HG03060 (cell line): ENCODE data around the gene PCBD1.

Source experiments
- ATAC-seq: cut with Tn5 transposase; IDR thresholded peaks from one replicate; pipeline ENCODE4 v1.9.1; 2021; ENCODE audit warnings: low read depth, moderate number of reproducible peaks; ENCODE audit not compliant: unreplicated experiment

The PCBD1 gene

DNA sequence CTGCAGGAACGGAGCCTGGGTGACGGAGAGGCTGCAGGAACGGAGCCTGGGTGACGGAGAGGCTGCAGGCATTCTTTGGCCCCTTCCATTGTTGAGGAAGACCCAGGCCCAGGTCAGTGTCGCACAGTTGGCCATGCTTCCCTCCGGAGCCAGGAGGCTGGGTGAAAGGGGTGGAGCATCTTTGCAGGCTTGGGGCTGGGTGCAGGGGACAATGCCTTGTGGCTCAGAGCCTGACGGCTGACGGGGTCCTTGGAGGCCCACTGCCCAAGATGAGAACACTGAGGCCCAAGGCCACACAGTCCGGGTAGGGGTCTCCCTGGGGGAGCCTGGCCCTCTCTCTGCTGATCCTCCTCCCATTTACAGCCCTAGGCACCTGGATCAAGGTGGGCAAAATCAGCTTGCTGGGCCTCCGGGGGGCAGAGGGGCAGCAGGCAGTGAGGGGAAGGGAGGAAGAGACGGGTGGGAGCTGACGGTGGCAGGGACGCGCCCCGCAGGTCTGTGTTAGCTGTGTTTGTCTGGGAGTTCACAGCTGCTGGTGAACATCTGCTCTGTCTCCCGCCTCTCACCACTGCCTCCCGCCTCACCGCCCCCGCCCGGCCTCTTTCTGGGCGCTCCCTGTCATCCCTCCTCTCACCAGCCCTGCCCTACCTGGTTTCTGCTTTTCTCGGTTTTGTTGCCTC, 30.6 kb upstream of the PCBD1 start:
- no peak for ATAC-seq

DNA sequence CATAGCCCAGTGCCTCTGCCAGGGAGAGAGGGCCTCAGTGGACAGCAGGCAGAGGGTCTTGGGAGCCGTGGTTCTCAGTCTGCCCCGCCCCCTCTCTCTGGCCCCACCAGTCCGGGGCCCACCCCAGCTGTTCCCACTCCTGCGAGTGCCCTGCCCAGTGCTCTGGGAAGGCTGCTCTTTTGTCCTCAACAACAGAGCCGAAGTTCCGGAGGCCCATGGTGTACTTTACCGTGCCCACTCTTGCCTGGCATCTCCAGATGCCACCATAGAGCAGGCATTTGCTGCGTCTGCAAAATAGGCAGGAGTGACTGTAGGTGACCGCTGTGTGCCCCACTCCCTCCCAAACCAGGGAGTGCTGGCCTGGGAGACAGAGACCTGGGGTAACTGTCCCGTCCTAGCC, 29.3 kb upstream of the PCBD1 start:
- ATAC-seq = no peak

DNA sequence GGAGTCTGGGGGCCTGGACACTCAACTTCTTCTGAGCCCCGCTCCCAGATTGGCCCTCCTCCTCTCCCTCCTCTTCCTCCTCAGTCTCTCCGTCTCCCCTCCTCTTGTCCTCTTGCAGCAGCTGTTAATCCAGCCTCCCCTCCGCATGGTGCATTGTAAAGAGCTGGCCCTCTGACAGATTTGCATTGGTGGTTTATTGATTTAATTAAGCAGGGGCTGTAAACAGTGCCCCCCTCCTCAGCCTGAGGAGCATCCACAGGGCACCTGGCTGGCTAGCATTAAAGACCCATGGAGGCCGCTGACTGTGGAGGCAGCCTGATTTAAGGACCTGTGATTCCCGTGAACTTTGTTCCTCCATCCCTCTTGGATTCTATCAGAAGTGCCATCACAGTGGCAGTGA, 28.9 kb upstream of the PCBD1 start:
- no peak for ATAC-seq

DNA sequence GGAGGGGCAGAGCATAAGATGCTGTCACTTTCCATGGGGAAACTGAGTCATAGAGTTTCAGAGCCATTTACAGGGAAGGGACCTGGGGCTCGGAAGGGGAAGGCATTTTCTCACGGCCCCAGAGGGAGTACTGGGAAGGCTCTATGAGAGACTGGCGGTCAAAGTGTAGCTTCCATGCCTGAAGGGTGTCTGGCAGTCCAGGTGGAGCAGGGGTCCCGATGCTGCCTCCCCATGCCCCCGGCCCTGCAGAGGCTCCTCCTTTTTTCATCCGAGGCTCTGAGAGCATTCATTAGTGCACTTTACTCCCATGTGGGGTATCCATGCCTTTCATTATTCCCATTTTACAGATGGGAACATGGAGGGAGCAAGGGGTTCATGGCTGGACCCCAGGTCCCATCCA, 27.9 kb upstream of the PCBD1 start:
- no peak for ATAC-seq

DNA sequence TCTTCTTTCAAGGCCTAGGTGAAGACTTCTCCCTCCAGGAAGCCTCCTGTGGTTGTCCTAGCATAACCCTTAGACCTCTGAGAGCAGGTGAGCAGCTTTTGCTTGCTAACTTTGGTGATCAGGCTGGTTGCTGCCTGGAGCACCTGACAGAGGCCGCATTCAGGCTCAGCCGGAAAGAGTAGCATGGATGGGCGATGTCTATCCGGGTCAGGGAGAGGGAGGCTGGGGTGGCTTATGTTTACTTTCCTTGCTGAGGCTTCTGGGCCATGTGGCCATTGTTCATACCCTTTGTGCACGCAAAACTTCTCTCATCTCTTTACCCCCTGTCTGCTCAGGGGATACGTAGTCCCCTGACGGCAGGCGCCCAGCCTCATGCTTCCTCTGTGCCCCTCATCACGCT, 27.4 kb upstream of the PCBD1 start:
- no peak for ATAC-seq

DNA sequence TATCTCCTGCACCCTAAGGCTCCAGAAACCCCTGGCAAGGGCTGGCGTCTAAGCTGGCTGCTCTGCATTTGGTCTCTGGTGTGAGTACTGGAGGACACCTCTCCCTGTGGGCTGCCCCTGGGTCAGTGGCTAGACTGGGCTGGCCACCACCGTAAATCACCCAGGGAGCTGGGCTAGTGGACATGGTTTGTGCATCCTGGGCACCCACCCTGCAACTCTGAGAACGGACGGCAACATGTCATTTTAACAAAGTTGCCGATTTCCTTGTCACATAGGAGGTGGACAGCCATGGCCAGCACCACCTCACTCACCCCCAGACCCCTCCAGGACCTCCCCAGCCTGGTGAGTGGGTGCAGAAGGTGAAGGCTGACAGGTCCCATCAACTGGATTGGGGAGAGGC, 26.8 kb upstream of the PCBD1 start:
- ATAC-seq = no peak

DNA sequence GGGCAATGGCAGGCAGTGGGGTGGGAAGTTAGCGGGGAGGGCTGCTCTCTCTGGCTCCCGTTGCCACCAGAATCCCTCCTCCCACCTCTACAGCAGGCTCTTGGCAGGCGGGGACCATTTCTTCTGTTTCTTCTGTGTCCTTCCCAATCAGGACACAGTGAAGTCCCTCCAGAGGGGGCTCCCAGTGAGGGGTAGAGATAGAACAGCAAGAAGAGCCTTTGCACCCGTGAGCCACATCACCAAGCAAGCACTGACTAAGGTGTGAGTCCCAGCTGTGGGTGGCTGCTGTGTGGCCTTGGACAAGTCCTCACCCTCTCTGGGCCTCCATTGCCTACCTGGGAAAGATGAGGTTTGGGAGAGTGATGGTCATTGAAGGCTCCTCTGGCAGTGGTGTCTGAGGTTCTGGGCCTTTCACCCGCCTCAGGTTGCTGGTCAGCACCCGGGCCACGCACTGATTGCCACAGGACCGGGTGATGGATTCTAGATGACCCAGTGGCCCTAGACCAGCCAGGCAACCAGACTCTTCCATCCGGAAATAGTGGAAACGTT, 26.0 kb upstream of the PCBD1 start:
- ATAC-seq = no peak

DNA sequence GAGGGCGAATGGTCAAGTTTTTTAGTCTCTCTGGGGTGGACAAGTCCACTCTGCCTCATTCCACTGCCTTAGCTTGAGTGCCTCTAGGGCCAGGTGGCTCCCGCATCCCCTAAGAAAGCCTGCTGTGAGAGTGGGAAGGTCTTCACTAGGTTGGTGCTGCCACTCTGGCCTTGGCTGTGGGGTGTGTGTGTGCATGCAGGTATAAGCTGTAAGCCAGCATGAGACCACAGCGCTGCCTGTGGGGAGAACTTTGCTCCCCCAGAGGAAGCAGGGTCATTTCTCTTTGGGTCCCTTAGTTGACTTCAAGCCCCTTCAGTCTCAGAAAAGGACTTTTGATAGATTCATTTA, 25.5 kb upstream of the PCBD1 start:
- ATAC-seq = no peak

DNA sequence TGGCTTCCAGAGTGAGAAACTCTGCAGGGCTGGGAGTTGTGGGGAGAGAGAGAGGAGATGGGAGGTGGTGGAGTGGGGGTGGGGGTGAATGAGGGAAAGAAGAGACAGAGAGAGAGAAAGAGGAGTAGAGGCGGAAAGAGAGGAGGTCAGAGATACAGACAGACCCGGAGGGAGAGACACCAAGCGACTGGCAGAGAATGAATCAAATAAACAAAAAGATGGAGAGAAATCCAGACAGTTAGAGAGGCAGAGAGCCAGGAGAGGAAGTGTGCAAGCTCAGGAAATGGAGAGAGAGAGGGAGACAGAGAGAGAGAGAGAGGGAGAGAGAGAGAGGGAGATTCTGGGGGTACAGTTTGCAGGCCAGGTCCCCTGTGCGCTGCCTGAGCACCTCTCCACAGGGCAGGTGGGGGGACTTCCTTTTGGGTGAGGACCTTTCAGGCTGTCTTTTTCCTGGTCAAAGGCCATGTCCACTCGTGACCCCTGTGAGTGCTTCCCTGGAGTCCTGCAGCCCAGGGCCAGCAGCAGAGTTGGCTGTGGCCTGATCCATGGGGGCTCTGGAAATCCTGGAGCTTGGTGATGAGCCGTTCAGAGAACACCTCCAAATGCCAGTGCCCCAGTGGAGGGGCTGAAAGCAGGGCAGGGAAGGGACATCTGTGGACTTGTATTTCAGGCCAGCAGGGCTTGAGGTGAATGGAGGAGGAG, 25.0 kb upstream of the PCBD1 start:
- no peak for ATAC-seq

DNA sequence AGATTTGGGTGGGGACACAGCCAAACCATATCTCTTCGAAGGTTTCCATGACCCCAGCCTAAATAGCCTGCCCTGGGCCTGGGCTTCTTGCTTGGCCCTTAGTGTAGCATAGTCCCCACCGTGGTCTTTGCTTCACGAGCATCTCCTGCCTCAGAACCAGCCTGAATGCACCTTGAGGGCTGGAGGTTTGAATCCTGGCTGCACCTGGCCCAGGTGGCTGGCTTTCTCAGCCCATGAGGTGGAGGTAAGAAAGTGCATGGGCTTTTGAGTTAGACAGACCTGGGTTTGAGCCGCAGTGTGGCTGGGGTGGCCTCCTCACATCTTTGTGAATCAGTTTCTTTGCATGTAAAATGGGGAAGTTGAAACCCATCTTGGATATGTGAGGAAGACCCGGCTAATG, 24.2 kb upstream of the PCBD1 start:
- ATAC-seq = no peak

DNA sequence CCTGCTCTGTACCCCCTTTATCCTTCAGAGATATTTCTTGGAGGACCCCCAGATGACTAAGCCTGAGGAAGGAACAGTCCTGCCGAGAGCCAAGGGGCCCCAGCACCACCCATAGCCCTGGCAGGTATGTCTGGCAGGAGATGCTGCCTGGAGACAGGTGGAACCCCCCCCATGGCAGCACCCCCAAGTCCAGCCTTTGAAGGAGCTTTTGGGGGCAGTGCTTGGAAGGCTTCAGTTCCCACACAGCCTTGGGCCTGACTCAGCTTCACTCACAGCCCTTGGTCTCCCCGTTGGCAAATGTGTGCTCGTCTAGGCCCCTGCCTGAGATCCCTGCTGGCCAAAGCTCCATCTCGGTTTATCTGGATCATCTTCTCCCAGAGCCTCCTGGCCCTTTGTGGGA, 23.0 kb upstream of the PCBD1 start:
- no peak for ATAC-seq

DNA sequence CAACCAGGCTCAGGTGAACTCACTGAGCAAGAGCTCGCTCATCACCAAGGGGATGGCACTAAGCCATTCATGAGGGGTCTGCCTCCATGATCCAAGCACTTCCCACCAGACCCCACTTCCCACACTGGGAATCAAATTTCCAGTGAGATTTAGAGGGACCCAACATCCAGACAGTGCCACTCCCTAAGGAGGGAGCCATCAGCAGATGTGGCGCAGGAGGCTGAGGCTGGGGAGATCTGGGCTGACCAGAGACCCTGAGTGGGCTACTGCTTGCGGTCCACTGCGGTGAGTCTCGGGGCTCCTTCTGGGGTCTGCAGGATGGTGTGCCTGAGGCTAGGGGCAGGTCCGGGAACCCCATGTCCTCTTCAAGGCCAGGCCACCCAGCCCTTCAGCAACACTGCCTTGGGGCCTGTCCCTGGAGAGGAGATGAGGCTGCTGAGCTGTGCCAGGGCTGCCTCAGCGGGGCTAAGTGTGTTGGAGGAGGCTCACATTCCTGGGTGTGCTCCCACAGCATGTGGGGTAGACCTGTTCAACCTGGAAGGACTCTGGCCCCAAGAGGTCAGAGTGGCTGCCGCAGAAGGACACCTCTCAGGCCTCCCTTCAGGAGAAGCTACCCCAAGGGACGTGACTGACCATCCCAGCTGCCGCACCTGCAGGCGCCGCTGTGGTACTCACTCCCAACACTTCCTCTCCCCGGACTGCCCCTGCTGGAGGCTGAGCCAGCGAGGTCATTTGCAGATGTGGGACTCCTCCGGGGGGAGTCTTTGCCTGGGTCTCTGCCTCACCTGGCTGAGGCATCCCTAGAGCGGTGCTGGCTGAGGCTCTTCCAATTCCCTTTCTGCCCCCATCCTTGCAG, 22.3 kb upstream of the PCBD1 start:
- ATAC-seq = no peak

DNA sequence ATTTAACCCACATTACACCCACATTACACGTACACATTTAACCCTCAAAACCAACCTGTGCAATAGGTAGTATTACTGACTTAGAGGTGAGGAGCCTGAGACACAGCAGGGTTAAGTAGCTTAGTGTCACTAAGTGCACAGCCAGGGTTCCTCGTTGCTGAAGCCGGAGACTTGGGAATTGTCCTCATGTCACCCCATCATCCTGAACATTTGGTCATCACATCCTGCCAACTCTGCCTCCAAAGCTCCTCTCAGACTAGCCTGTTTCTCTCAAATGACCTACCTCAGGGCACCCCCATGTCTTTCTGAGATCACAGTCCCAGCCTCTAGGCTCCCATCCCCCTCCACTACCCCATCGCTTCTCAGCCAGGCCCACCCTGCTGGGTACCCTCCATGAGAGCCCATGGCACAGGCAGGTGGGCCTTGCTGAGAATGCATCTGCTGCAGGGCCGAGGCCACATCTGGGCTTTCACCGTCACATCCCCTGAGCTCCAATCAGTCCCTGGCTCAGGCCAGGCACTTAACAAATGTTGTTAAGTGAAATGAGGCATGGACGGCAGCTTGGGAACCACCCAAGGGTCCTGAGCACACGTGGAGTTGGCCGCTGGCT, 21.1 kb upstream of the PCBD1 start:
- ATAC-seq = no peak

DNA sequence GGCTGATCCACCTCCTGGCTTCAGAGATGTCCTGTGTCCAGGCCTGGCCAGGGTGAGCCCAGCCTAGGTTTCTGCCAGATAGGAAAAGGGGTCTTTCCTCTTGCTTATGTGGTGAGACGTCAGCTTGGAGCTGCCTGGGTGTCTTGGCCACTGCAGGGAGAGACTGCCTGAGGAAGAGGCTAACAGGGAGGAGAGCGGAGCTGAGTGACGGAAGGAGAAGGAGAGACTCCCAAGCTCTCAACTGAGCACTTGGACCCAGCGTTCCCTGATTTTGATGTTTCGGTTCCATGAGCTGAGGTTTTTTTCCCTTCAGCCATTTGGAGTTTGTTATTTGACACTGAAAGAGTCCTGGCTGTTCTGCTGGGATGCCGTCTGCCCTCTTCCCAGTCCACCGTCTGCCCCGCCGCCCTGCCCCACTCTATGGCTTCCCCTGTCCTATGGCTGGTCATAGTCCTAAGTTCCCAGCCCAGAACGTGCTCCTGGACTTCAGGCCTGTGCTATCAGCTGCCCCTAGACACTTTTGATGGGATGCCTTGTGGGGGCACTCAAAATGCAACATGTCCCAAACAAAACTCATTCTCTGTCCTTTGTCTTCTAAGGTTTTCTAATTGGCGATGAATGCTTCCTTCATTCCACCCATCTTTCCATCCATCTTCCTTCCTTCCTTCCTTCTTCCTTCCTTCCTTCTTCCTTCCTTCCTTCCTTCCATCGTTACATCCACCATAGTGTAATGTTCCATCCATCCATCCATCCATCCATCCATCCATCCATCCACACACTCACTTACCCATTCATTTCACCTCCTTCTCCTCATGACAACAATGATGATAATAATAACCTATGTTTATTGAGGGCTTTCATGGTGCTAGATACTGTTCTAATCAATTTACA, 20.3 kb upstream of the PCBD1 start:
- ATAC-seq = no peak

DNA sequence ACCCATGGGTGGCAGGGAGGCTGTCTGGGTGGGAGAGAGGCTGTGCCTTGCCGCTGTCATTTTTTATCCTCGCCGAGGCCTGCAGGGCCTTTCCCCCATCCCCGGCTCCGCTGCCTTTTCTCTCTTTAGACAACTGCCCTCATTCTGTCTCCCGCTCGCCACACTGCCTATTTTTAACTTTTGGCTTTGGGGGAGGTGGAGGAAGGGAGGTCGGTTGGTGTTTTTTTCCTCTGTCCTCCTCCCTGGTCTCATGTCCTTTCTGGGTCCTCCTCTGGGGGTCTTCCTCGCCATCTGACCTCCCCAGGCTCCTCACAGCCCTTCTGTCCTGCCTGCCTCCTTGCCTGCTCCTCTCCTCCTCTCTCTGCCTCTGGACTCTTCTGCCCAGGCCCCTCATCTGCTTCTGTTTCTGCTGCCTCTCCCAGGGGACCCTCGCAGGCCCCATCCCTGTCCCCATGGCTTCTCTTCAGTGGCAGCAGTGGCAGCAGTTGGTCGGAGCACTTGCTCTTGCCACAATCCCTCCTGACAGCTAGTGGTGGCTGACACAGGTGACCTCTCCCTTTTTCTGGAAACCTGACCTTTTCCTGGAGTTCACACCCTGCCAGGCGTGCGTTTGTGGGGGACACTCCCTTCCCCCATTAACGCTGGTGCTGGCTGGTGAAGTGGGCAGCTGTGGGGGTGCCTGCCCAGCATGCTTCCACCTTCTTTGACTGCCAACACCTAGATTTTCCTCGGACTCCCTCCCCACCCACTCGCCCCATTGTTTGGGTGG, 19.5 kb upstream of the PCBD1 start:
- no peak for ATAC-seq

DNA sequence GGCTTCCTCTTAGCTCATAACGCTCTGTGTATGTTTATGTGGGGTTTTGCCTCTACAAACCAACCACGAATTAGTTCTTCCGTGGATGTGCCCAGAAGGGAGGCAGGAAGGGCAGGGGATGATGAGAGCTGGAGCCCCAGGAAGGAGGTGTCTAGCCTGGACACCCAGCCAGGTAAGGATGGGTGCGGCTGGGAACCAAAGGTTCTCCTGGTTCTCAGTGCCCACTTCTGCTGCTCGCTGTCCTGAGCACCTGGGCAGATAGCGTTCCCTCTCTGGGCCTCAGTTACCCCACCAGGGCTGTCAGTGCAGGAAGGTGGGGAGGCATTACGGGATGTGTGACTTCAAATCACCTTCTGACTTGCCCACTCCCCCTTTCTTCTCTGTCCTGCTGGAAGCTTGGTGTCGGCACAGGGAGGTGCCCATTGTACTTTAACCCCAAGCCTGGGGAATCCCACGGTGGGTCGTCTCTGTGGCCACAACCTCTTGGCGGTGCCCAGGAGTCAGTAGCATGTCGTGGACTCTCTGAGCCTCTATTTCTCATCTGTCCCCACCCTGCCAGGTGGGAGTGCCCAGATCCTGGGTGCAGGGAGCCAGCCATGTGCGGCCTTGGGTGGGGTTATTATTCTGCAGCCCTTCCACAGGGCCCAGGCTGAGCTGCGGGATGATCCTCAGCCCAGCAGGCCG, 18.7 kb upstream of the PCBD1 start:
- no peak for ATAC-seq

DNA sequence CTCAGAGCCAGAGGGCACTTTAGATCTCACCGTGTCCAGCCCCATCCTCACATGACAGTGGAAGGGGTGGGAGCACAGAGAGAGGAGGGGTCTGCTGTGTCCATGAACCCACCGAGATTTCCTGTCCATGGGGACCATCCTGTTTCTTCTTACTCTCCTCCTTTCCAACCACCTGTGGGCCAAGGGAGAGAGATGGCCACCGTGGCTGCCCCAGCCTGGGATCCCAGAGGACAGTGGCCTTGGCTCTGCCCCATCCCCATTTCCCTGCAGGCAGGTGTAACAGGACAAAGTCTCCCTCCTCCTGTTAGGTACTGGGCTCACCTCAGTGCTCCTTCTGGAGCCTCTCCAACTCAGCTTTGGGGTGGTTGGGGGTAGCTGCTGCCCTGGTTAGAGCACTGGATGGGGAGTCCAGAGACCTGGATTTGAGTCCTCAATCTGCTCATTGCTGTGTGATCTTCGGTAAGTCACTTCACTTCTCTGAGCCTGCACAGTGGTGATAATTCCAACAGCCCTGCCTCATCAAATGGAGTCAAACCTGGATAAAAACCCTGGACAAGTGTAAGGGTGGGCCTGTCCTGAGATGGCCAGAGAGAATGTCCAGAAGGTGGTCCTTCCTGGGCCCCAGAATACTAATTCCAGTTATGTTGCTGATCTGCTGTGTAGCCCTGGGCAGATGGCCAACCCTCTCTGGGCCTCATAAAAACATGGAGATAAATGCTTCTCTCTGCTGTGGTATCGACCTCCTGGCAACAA, 17.8 kb upstream of the PCBD1 start:
- no peak for ATAC-seq
